Peyer's patch (tissue), 4 donors: ENCODE data around the gene SSTR5. TPM values are rescaled to one million over a fixed set of nuclear protein-coding genes. Genes with fewer than 3 reads are reported as not detected.

ENCODE experiments used
- DNase-seq, 3 donors: peaks; one replicate each; pipeline ENCODE4 v3.0.0-alpha.2; 2017 to 2019
- H3K27ac ChIP-seq, 4 donors: fragments of 200-600 bp; sonication (generic); one replicate each; pipeline ENCODE4 v1.5.1; 2016 to 2019
- H3K27me3 ChIP-seq, 2 donors: fragments of 200-600 bp; sonication (generic); one replicate each; pipeline ENCODE4 v1.5.1; 2019
- H3K36me3 ChIP-seq, 3 donors: fragments of 200-600 bp; sonication (generic); one replicate each; pipeline ENCODE4 v1.5.1; 2016 to 2019
- H3K4me1 ChIP-seq, 4 donors: fragments of 200-600 bp; sonication (generic); one replicate each; pipeline ENCODE4 v1.5.1; 2016 to 2019
- H3K4me3 ChIP-seq, 4 donors: fragments of 200-600 bp; sonication (generic); 1 replicate in 3 of 4; 2 replicates in 1 of 4; pipeline ENCODE4 v1.5.1; 2016 to 2019; ENCODE audit warnings: mild to moderate bottlenecking in 1 of 4
- H3K9me3 ChIP-seq, 4 donors: fragments of 200-600 bp; sonication (generic); one replicate each; pipeline ENCODE4 v1.5.1; 2016 to 2019; ENCODE audit warnings: mild to moderate bottlenecking in 1 of 4
- POLR2A ChIP-seq, 2 donors: fragments of 450-650 bp; IDR thresholded peaks; one replicate each; pipeline ENCODE4 v1.5.1; 2017; ENCODE audit warnings: antibody characterized with exemption in 2 of 2, mild to moderate bottlenecking in 2 of 2, moderate library complexity in 2 of 2
- total RNA-seq, 4 donors: library from RNA; depleted of rRNA; stranded (reverse); fragments of >200 nt; gene quantifications; one replicate each; pipeline ENCODE4 v1.1.0, GENCODE V29; 2016
- TF ChIP-seq, protein P1 (sequence below), 6 experiments: fragments of 450-650 bp in 4 of 6; fragments of 200-600 bp in 2 of 6; sonication (generic) in 1 of 6; IDR thresholded peaks; one replicate each; pipeline ENCODE4 v1.5.1; 2017 to 2019; ENCODE audit warnings: antibody characterized with exemption in 6 of 6, mild to moderate bottlenecking in 3 of 6, moderate library complexity in 1 of 6

The SSTR5 gene
- total RNA-seq, 4 donors from 2014 or later = 1.5 to 2.1 TPM; not detected in 2

DNA sequence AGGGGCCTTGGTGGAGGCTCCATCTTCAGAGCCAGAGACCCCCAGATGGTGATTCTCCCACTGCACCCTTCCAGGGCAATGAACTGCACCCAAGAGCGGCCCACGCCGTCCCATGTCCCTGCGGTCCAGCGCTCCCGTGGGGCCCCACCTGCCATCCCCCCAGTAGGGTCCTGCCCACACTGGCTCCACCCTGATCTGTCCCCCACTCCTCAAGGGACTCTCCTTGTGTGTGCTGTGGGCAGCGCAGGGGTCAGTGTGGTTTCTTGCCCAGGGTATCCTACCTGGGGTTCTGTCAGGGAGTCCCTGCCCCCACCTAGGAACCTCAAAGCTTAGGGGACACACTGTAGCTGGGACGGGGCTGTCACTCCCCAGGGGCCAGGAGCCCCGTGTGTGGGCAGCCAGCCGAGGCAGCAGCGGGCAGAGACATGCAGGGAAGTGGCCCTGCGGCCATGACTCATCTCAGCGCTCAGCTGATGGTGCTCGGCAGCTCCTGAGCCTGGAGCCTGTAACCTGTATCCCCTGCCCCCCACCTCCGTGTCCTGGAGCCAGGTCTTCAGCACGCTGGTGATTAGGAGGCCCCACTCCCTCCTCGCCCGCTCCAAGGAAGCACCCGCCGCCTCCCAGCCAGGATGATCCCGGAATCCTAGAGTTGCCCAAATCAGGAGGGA lies 35.7 kb upstream of the SSTR5 start:
- no peaks in the 10 kb centered on the region for H3K9me3 ChIP-seq
- no peaks in the 10 kb centered on the region for H3K27me3 ChIP-seq
- no peak for DNase-seq
- H3K36me3 ChIP-seq = no peaks in the 10 kb centered on the region
- no peak overlapping the region for H3K27ac ChIP-seq
- no peaks in the 10 kb centered on the region for H3K4me1 ChIP-seq
- no peak for TF ChIP-seq POLR2A (IDR thresholded peaks at IDR 0.05)
- no peak overlapping the region for H3K4me3 ChIP-seq

DNA sequence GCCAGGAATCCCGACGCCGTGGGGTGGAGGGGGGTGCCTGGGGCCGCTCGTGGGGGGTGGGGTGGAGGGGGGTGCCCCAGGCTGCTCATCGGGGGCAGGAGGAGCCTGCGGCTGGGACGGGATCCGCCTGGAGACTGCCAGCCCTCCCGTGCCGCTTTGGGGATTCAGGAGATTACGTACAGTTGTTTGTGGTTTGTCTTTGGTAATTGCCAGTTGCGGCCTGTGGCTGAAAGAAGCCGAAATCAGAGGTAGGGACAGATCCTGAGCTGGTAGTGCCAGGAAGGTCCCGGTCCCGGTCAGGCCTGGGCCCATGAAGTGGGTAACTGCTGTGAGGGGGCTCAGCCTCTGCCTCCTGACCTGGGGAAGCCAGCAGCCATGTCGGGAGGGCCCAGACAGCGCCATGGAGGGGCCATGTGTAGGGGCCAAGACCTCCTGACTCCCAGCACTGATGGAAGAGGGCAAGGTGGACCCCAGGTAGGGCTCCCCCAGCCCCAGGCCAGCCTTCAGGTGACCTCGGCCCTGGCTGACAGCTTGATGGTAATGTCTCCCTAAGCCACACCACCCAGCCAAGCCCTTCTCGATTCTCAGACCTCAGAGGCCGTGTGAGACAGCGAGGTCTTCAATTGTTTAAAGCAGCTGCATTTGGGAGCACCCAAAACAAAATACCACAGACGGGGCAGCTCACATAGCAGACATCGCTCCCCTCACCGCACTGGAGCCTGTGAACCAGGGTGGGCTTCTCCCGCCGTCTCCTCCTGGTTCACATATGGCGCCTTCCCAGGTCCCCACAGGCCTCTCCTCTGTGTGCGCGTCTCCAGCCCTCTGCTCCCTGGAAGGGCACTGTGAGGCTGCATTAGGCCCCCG lies 34.9 kb upstream of the SSTR5 start:
- TF ChIP-seq, protein P1, sequence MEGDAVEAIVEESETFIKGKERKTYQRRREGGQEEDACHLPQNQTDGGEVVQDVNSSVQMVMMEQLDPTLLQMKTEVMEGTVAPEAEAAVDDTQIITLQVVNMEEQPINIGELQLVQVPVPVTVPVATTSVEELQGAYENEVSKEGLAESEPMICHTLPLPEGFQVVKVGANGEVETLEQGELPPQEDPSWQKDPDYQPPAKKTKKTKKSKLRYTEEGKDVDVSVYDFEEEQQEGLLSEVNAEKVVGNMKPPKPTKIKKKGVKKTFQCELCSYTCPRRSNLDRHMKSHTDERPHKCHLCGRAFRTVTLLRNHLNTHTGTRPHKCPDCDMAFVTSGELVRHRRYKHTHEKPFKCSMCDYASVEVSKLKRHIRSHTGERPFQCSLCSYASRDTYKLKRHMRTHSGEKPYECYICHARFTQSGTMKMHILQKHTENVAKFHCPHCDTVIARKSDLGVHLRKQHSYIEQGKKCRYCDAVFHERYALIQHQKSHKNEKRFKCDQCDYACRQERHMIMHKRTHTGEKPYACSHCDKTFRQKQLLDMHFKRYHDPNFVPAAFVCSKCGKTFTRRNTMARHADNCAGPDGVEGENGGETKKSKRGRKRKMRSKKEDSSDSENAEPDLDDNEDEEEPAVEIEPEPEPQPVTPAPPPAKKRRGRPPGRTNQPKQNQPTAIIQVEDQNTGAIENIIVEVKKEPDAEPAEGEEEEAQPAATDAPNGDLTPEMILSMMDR (IDR thresholded peaks at IDR 0.05) = no peak
- TF ChIP-seq POLR2A (IDR thresholded peaks at IDR 0.05) = no peak
- no peaks in the 10 kb centered on the region for H3K4me1 ChIP-seq
- H3K36me3 ChIP-seq = no peaks in the 10 kb centered on the region
- no peaks in the 10 kb centered on the region for H3K9me3 ChIP-seq
- H3K27ac ChIP-seq = no peak overlapping the region
- no peak for DNase-seq
- H3K27me3 ChIP-seq = no peaks in the 10 kb centered on the region
- no peak overlapping the region for H3K4me3 ChIP-seq

DNA sequence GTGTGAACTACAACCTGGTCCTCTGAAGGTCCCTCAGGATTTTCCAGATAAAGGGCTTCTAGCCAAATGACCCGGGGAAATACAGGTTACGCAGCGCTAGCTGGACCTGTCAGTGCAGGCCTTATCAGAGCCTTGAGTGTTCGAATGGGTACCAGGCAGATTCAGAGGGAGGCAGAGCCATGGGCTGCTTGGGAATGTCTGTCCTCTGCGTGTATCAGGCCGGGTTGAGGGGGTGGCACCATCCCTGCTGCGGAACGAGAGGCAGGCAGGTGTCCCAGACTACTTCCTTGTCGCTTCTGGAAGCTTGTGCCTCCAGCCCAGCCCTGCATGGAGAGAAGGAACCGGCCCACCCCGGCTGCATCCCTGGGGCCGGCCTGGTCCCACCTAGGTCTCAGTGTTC lies 33.6 kb upstream of the SSTR5 start:
- no peaks in the 10 kb centered on the region for H3K4me1 ChIP-seq
- no peaks in the 10 kb centered on the region for H3K27me3 ChIP-seq
- no peaks in the 10 kb centered on the region for H3K9me3 ChIP-seq
- TF ChIP-seq POLR2A (IDR thresholded peaks at IDR 0.05) = no peak
- TF ChIP-seq, protein P1 (IDR thresholded peaks at IDR 0.05) = no peak
- no peak for DNase-seq
- no peak overlapping the region for H3K27ac ChIP-seq
- H3K36me3 ChIP-seq = no peaks in the 10 kb centered on the region
- no peak overlapping the region for H3K4me3 ChIP-seq

DNA sequence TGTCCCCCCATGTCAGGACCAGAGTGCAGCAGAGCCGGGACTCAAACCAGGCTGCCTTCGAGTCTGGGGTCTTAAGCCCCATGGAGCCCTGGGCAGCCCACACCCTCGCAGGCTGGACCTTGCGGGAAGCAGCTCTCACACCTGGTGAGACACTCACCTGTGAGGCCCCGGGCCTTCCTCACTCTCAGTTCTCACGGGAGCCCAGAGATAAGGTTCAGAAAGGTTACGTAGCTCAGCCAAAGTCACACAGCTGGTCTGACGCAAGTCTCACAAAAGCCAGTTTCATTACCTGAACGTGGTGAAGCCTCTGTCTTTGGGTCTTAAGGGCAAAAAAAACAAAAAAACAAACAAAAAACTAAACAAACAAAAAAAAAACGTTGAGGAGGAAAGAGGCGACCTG lies 32.8 kb upstream of the SSTR5 start:
- H3K27ac ChIP-seq = no peak overlapping the region
- TF ChIP-seq POLR2A (IDR thresholded peaks at IDR 0.05) = no peak
- TF ChIP-seq, protein P1 (IDR thresholded peaks at IDR 0.05) = no peak
- H3K4me3 ChIP-seq = no peak overlapping the region
- no peak for DNase-seq
- H3K36me3 ChIP-seq = no peaks in the 10 kb centered on the region
- no peaks in the 10 kb centered on the region for H3K4me1 ChIP-seq
- no peaks in the 10 kb centered on the region for H3K9me3 ChIP-seq
- H3K27me3 ChIP-seq = no peaks in the 10 kb centered on the region

DNA sequence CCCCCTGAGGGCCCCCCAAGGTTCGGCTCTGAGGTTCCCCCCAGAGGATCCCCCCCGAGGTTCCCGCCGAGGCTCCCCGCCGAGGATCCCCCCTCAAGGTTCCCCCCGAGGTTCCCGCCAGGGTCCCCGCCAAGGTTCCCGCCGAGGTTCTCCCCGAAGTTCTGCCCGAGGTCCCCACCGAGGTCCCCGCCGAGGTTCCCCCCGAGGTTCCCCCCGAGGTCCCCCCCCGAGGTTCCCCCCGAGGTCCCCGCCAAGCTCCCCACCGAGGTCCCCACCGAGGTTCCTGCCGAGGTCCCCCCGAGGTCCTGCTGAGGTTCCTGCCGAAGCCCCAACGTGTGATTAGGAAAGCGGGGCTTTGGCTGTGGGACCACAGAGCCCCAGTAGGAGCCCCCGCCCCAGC lies 32.2 kb upstream of the SSTR5 start:
- no peak for DNase-seq
- Histone ChIP-seq H3K27me3 (no peaks in the 10 kb centered on the region), H3K4me3 (no peak overlapping the region), H3K4me1 (no peaks in the 10 kb centered on the region), H3K9me3 (no peaks in the 10 kb centered on the region), H3K36me3 (no peaks in the 10 kb centered on the region), H3K27ac (no peak overlapping the region)
- no peak for TF ChIP-seq POLR2A (IDR thresholded peaks at IDR 0.05)
- TF ChIP-seq, protein P1 (IDR thresholded peaks at IDR 0.05) = no peak

DNA sequence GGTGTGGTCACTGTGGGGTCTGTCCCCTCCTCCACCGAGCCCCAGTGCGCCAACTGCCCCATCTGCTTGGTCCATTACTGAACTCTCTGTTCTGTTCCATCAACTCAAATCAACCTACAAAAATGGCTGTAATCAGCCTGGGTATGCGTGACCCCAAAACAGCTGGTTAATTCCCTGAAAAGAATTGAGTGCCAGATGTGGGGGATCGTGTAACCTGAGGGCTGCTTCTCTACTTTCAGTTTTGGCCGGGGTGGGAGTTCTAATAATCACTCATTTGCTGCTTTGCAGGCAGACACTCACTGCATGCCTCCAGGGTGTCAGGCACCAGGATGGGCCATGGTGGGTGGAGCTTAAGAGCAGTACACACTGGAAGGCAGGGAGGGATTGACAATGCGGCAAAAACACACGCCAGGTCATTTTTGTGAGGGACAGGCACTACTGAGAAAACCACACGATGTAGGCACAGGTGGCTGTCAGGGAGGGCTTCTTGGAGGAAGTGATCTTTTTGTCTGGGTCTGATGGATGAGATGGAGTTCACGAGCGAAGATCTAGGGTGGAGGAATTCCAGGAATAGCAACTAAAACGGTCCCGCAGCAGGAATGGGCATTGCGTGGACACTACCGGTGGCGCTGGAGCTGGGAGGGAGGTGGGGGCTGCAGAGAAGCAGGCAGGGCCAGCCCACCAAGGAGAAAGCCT lies 30.4 kb upstream of the SSTR5 start:
- Histone ChIP-seq H3K36me3 (no peaks in the 10 kb centered on the region), H3K27ac (no peak overlapping the region), H3K4me3 (no peak overlapping the region), H3K9me3 (no peaks in the 10 kb centered on the region), H3K27me3 (no peaks in the 10 kb centered on the region), H3K4me1 (no peaks in the 10 kb centered on the region)
- no peak for TF ChIP-seq POLR2A (IDR thresholded peaks at IDR 0.05)
- TF ChIP-seq, protein P1 (IDR thresholded peaks at IDR 0.05) = no peak
- no peak for DNase-seq
